Activated CD4-positive, alpha-beta T cell treated with anti-CD3 and anti-CD28 coated beads, Interleukin-2, amount 50 U/mL, for 24 hours (primary cell): ENCODE data around the gene DUSP8.

ENCODE experiments used
- DNase-seq, 2 donors: peaks; one replicate each; pipeline ENCODE4 v3.0.0-alpha.2; 2020; ENCODE audit warnings: low read depth in 1 of 2, low spot score in 1 of 2

DUSP8 gene

GRCh38 chr11:1533342-1533725 is 38.7 kb downstream of the DUSP8 start:
- no peak for DNase-seq

DNA sequence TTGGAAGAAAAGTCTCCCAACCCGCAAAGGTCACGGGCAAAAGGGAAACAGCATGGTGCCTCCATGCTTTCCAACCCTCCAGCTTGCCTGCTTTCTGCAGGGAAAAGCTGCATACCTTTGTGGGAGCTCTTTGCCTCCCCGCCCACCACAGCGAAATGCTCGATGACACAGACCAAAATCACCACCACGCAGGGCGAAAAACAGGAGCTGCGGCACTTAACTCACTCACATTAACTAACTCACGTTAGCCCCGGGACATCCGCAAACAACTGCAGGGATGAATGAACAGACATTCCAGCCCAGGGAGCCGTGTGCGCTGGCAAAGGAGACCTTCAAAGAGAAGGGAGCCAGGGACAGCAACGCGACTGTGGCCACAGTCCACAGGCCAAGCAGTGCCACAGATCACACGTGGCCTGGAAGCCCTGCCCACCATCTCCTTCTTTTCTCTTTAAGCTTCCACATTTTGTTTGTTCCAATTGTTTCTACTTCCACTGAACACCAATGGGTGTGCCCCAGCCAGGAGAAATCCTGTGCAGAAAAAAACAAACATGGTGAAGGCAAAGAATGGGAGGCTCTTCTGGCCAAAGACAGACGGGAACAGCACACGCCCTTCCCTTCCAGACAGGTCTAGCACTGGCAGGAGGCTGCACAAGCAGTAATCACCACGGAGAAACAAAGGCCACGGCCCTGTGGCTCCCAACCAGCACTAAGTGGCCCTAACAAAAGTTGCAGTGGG is 39.3 kb downstream of the DUSP8 start:
- DNase-seq: no peak

GRCh38 chr11:1532014-1532586 is 40.0 kb downstream of the DUSP8 start:
- DNase-seq: no peak

GRCh38 chr11:1531449-1532013 is 40.5 kb downstream of the DUSP8 start:
- no peak for DNase-seq

- no peak for DNase-seq
Measured at GRCh38 chr11:1530686-1531448, 41.2 kb downstream of the DUSP8 start.

- DNase-seq: no peak
Measured at GRCh38 chr11:1529774-1530173, 42.3 kb downstream of the DUSP8 start.

DNA sequence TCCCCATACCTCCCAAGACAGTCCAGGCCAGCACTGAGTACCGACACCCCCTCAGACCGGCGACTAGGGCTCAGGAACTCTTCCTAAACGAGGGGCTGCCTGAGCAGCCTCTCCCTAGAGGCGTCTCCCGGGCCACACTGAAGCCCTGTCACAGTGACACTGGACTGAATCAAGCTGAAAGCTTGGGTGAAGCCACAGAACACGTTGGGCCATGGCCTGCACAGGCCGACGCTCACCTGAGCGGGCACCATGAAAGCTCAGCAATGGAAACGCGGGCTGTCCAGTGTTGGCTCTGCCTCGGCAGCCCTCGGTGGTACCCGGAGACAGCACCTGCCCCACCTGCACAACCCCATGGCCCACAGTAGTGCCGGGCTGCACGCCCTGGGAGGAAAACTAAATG is 42.8 kb downstream of the DUSP8 start:
- DNase-seq: no peak

DNA sequence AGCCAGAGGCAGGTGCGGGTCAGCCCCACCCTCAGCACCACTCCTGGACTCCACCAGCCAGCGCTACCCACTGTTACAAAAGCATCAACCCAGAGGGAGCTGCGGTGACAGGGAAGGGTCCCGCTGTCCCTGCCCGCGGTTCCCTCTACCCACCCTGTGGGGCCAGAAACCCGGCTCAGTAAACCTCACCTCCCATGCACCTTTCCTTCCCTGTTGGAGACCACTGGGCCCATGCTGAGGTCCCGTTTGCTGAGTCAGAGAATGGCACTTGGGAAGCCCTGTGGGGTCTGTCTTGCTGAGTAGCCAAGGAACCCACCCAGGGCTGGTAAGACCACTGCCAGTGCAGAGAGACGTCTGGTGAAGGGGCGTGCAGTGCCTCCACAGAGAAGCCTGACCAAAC is 43.4 kb downstream of the DUSP8 start:
- DNase-seq: no peak

DNA sequence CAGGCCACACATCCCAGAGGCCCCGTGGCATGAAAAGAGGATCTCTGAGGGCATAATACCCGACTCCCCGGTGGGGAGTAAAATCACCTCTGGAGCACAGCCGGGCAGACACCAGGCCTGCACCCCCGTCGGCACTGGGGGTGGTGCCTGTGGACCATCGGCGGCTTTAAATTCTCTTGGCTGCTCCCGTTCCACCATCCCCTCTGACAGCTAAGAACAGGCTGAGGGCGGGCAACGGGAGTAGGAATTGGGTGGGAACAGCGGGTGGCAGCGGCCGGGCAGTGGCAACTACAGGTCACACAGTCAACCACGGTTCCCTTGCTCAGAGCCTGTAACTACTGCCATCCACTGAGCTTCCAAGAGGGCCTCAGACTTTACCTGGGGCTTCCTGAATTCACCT is 45.3 kb downstream of the DUSP8 start:
- DNase-seq: no peak

GRCh38 chr11:1523779-1524178 is 48.3 kb downstream of the DUSP8 start:
- DNase-seq: no peak

GRCh38 chr11:1523077-1523476 is 49.0 kb downstream of the DUSP8 start:
- no peak for DNase-seq

DNA sequence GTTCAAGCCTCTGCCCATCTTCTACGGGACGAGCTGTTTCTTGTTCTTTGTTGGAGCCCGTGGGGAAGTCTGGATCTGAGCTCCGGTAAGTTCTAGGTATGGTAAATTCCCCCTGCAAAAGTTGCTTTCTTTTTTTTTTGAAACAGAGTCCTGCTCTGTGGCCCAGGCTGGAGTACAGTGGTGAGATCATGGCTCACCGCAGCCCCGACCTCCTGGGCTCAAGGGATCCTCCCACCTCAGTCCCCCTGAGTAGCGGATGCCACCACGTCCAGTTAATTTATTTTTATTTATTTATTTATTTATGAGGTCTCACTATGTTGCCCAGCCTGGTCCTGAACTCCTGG is 50.0 kb downstream of the DUSP8 start:
- DNase-seq: no peak

DNA sequence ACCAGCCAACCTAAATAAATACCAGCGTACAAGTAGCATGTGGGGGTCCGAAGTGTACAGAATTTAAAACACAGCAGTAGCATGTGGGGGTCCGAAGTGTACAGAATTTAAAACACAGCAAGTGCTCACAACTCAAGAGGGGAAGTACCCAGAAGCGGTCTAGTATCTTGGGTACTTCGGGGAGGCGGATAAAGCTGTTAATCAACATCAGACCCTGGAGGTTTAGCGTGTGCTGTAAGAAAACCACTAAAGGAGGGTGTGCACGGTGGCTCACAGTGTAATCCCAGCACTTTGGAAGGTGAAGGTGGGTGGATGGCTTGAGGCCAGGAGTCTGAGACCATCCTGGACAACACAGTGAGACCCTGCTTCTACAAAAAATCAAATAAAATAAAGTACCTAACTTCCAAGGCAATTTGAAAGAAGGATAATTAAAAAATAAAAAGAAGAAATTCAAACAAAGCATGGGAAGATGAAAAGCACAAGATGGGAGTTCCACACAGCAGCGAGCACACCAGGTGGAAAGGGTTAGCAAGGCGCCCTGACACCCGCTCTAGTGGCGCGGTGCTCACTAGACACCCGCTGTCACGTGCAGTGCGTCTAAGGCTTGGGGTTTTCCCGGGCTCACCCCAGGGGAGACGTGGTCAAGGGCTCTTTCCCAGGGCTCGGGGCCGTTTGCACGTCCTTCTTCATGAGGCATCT is 50.5 kb downstream of the DUSP8 start:
- DNase-seq: no peak

GRCh38 chr11:1520663-1521267 is 51.3 kb downstream of the DUSP8 start:
- DNase-seq: no peak

- no peak for DNase-seq
Measured at GRCh38 chr11:1520209-1520662, 51.8 kb downstream of the DUSP8 start.

DNA sequence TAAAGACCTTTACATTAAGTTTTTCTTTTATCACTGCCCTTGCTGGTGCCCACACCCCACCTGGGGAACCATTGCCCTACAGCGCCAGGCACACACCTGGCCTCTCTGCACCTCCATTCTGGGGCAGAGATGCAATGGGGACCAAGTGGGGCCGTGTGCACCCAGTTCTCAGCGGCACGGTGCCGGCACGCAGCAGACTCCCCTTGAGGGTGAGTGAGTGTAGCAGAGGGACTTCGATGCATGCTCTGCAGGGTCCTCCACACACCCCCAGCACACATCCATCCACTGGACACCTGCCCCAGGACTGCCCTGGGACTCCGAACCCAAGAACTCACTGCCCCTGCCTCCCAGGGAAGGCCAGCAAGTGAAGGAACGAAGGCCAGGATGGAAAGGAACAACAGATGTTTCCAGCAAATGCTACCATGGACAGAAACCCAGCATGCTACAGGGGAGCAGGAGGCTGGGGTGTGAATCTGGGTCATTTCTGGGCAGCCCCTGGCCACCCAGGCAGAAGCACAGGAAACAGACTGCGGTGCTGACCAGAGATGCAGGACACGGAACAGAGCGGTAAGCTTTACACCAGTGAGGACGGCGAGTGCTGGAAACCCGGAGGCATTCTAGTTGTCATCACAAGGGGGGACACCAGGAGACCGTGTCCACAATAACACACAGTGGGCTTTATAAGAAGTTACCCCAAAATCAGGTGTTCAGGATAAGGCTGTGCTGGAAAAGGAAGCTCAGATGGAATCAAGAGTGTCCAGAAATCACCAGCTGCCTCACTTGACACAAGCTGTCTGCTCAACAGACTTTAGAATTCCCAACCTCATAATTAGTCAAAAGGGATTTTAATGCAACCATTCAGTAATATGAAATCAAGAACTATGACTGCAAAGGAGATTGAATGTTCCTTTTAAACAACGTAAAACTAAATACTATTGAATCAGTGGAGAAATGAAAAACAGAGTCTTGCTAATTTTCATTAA is 52.8 kb downstream of the DUSP8 start:
- DNase-seq: no peak

DNA sequence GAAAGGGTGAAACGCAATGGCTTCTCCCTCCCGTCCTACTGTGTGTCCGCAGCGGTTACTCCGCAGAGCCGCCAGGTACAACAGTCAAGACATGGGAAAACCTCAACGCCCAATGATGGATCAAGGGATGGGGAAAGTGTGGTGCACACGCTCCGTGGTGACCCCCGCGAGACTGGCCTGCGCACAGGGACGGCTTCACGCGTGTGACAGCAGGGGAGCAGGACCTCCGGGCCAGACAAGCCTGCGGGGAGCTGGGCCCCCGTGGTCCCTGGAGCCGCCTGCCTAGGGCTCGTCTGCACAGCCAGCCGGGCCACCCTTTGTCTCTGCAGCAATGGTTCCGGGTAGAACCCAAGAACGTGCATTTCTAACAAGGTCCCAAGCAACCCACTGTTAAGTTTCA is 53.8 kb downstream of the DUSP8 start:
- no peak for DNase-seq

GRCh38 chr11:1517117-1518005 is 54.7 kb downstream of the DUSP8 start:
- DNase-seq: no peak
